GM19324 (cell line): ENCODE measurements around the gene AMDHD1.

ENCODE experiments used
- ATAC-seq: cut with Tn5 transposase; IDR thresholded peaks from one replicate; pipeline ENCODE4 v1.9.1; 2021; ENCODE audit warnings: mild to moderate bottlenecking, moderate library complexity; ENCODE audit not compliant: unreplicated experiment, low FRiP score

AMDHD1 gene

DNA sequence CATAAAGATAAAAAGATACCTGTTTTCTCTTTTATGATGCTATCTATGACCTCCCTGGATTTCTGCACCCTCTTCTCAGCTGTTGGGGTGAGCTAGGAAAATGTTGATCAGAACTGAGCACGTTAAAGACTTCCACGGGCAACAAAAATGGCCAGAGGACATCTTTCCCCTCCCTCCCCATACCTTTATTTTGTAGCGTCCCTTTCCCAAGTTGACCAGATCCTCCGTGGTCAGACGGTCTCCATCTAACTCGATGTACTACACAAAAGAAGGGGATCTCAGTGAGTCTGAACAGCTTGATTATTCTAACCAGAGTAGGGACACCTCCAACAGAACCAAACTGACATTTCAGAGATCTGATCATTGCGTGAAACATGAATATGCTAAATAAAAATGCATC is 50.8 kb downstream of the AMDHD1 start:
- no peak for ATAC-seq

- no peak for ATAC-seq
Observed at GRCh38 chr12:95994476-95994875, 51.3 kb downstream of the AMDHD1 start.

DNA sequence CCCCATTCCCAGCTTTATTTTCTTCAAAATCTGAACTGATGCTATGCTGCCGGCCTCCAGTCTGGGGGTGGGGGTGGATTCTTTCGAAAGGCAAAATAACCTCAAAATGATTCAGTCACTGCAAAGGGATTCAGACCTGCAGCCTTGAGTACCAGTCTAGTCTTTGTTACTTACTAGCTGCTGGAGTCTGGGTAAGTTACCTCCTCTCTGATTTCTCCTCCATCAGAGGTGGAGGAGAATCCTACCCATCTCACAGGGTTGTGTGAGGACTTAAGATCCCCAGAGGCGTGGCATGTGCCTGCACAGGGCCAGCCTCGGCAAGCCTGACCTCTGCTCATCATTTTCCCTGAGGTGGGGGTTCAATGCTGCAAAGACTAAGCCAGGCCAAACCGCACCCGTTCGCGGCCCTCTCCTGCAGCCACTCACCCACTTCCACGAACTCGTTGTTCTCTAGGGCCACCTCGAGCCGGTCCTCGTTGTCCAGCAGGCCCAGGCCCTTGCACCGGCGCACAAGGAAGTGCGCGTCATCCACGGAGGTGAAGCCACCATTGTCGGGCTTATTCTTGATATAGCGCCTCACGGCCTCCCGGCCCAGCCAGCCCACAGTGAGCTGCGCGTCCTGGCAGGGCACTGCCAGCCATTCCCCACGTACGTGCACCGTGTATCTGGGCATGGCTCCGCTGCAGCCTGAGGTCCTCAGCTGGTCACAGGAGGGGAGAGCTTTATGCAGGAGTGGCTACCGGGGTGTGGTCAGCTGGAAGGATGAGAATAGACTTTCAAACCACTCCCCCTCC is 52.3 kb downstream of the AMDHD1 start:
- ATAC-seq: no peak

GRCh38 chr12:95996034-95996658 is 53.0 kb downstream of the AMDHD1 start, which contains the start of gene HAL:
Gene HAL (minus strand): TSS chr12:95996344. CDS start chr12:95995910, 434 bp downstream.
- ATAC-seq: no peak

GRCh38 chr12:95997276-95997675 is 54.1 kb downstream of the AMDHD1 start:
- ATAC-seq: no peak

DNA sequence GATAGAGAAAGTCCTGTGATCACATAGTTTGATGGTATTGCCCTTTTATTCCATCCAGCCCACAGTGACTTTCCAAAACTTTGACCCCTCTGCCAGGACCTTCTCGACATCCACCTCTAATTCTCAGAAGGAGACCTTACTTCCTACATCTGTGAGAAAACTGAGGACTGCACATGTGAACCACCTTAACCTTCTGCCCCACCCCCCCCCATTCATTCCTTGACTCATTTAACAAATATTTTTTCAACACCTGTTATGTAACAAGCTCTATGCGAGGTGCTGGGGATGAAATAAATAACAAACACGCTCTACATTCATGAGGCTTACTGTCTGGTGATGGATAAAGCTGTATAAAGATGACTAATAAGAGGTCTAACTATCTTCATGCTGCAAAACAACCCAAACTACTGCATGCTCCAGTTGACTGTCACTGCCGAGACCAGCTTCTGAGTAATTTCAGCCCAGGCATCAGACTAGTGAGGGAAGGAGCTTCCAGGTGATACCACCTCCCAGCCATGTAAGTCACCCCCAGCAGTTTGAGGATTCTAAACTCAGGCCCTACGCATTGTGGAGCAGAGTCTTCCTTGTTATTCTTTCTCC is 54.9 kb downstream of the AMDHD1 start:
- no peak for ATAC-seq

DNA sequence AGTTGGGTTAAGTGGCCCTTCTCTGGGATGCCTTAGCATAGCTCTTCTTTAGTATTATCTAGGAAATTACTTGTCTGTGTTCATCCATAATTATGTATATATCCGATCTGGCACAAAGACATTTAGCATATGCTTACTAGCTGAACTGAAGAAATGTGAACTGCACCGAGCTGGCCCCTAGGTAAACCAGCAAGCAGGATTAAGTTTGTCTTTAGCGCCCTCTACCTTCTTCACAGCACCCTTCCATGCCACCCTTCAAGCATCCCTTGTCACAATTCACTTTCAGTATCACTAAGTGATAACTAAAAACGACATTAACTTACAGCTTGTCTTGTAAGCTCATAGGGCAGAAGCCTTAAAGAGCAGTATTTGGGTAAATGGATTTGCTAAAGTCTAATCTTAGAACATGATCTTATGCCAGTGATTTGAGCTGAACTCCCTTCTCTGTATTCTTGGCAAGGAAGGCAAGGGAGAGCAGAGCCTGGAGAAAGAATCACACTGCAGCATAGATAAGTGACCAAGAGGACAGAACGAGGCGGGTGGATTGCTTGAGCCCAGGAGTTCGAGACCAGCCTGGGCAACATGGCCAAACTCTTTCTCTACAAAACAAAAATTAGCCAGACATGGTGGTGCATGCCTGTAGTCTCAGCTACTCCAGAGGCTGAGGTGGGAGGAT is 55.6 kb downstream of the AMDHD1 start:
- peak; percentile 82 for ATAC-seq

DNA sequence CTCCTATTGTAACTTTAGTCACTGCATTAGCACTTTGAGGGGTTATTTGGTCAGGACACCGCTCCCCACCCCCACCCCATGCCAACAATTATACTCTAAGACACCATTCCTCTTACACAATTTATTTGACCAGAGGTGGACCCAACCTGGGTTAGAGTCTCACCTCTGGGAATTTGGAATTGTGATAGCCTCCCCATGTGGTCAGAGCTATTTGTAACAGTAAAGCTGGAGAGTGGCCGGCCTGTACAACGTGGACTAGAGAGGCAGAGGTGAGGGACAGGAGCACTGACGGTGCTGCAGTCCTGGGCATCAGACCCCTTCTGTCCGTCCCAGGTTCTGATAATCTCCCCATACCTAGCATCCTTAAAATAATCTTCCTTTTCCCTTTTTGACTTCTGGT is 56.4 kb downstream of the AMDHD1 start:
- ATAC-seq: no peak

GRCh38 chr12:96000858-96001257 is 57.7 kb downstream of the AMDHD1 start:
- ATAC-seq: no peak

DNA sequence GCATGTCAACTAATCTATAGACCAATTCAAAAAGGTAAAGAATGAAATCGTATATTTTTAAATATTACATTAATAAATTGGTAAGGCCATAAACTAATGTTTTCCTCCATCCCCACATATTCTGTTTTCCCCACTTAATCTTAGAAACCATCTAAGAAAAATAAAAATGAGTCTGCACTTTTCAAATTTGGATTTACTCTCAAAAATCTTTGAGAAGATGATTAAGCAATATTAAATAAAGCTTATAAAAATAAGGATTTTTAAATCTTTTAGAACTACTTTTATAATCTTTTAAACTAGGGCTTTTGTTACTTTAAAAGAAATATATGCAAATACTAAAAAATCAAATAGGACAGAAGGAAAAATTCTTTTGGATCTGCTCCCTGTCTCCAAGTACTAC is 63.6 kb downstream of the AMDHD1 start:
- ATAC-seq: no peak

- ATAC-seq: no peak
Observed at GRCh38 chr12:96007729-96008128, 64.6 kb downstream of the AMDHD1 start.

GRCh38 chr12:96014943-96015599 is 71.9 kb downstream of the AMDHD1 start:
- ATAC-seq: no peak

DNA sequence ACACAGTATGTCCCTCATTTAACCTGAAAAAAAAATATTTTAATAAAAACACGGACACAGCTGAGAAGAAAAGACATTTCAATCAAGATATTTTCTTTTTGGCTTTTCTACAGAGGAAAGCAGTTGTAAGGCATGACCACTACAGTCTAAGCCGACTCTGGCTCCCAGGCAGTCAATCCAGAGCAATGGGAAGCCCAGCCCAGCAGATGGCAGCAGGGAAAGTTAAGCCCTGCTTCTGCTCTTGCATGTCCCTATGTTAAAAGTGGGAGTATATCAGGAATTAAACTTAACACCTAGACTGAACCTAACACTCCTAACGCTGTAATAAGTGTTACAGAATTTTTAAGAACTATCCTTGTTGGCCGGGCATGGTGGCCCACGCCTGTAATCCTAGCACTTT is 72.5 kb downstream of the AMDHD1 start:
- no peak for ATAC-seq
